Measurements from ENCODE around the gene ESPNL.

DNA sequence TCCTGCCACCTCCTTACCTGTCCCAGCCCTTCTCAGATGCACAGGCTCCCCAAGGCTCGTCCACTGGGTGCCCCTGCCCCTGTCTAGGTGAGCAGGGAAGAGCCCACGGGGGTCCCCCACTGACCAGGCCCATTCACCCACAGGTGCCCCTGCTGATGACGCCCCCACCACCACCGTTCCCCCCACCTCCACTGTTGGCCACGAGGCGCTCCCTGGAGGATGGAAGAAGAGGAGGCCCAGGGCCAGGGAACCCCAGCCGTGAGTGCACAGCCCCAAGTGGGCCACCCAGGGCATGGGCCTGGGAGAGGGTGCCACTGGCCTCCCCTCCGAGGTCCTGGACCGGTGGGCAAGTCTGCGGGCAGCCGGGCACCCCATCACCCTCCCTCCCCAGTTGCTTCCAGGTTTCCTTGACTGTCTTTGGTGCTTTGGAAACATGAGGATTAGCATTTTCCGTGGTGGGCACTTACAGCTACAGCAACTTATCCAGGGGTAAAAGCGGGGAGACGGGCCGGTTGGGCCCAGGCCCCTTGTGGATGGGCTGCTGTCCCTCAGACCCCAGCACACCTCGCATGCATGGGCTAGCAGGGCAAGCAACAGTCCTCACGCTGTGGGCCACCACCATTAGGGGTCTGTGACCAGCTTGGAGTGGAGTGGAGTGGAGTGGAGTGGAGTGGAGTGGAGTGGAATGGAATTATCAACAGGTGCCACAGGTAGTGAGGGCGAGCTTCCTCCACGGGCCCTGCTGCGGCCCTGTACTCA lies 25.2 kb downstream of the ESPNL start:
- TF ChIP-seq, protein P1, sequence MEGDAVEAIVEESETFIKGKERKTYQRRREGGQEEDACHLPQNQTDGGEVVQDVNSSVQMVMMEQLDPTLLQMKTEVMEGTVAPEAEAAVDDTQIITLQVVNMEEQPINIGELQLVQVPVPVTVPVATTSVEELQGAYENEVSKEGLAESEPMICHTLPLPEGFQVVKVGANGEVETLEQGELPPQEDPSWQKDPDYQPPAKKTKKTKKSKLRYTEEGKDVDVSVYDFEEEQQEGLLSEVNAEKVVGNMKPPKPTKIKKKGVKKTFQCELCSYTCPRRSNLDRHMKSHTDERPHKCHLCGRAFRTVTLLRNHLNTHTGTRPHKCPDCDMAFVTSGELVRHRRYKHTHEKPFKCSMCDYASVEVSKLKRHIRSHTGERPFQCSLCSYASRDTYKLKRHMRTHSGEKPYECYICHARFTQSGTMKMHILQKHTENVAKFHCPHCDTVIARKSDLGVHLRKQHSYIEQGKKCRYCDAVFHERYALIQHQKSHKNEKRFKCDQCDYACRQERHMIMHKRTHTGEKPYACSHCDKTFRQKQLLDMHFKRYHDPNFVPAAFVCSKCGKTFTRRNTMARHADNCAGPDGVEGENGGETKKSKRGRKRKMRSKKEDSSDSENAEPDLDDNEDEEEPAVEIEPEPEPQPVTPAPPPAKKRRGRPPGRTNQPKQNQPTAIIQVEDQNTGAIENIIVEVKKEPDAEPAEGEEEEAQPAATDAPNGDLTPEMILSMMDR (conservative IDR thresholded peaks at IDR 0.05) = no peak
- TF ChIP-seq ZFX (IDR thresholded peaks at IDR 0.05) = no peak
